EL (cell line): Measurements from ENCODE around the gene KDM1B.

Source experiments
- DNase-seq: peaks from one replicate; pipeline ENCODE4 v3.0.0-alpha.2; 2016

KDM1B gene

GRCh38 chr6:18265787-18266522 lies 110.7 kb downstream of the KDM1B start:
- DNase-seq = no peak

DNA sequence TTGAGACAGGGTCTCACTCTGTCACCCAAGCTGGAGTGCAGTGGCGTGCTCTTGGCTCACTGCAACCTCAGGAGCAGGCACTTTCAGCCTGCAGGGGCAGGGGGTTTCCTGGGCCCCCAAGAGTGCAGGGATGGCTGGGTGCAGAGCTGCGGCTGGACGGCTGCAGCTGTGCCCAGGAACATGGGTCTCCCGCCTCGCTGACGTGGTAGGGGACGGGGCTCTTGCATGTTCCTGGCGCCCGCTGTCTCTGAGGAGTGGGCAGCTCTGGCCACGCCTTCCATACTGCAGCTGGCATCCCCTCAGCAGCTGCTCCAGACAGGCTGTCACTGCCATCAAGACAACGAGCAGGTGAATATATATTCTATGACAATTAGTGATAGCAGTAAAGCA lies 111.3 kb downstream of the KDM1B start:
- no peak for DNase-seq

GRCh38 chr6:18268066-18268465 lies 112.8 kb downstream of the KDM1B start:
- DNase-seq = no peak

- DNase-seq = peak; percentile 79
Observed at GRCh38 chr6:18269253-18269652, 114.0 kb downstream of the KDM1B start.

- no peak for DNase-seq
Observed at GRCh38 chr6:18269717-18270116, 114.5 kb downstream of the KDM1B start.

GRCh38 chr6:18270216-18270615 lies 115.0 kb downstream of the KDM1B start:
- DNase-seq = no peak
